Trophoblast cell (in vitro differentiated cells and primary cell): Measurements from ENCODE around the gene GPRASP2.
A peak's percentile ranks its signal among the peaks of the same experiment; 100 is the strongest.
"Not testable (repeated sequence)": the region's sequence is repeated elsewhere in the genome, so short reads cannot be mapped to it uniquely, and the experiment has no call there.

Source experiments
- DNase-seq, 2 donors: peaks; one replicate each; pipeline ENCODE4 v3.0.0-alpha.2; 2016
- H2AFZ ChIP-seq: 2 replicates; pipeline ENCODE4 v1.6.1; 2013; ENCODE audit warnings: low read length, moderate library complexity, mild to moderate bottlenecking; ENCODE audit not compliant: insufficient read depth, poor library complexity
- H2AK5ac ChIP-seq: 2 replicates; pipeline ENCODE4 v1.6.1; 2013; ENCODE audit warnings: mild to moderate bottlenecking, low read length
- H2BK120ac ChIP-seq: 2 replicates; pipeline ENCODE4 v1.6.1; 2013; ENCODE audit warnings: low read length, mild to moderate bottlenecking, moderate library complexity; ENCODE audit not compliant: insufficient read depth, poor library complexity
- H2BK12ac ChIP-seq: 2 replicates; pipeline ENCODE4 v1.6.1; 2013; ENCODE audit warnings: mild to moderate bottlenecking, low read length, moderate library complexity
- H2BK5ac ChIP-seq: 2 replicates; pipeline ENCODE4 v1.6.1; 2013; ENCODE audit warnings: low read length, low read depth, moderate library complexity, mild to moderate bottlenecking; ENCODE audit not compliant: poor library complexity
- H3K14ac ChIP-seq: 2 replicates; pipeline ENCODE4 v1.6.1; 2013; ENCODE audit warnings: mild to moderate bottlenecking, low read length
- H3K18ac ChIP-seq: 2 replicates; pipeline ENCODE4 v1.6.1; 2013; ENCODE audit warnings: mild to moderate bottlenecking, low read length
- H3K23ac ChIP-seq: 2 replicates; pipeline ENCODE4 v1.6.1; 2013; ENCODE audit warnings: low read length
- H3K27ac ChIP-seq: 2 replicates; pipeline ENCODE4 v1.5.1; 2013; ENCODE audit warnings: low read depth, mild to moderate bottlenecking, inconsistent platforms, low read length, moderate library complexity
- H3K27me3 ChIP-seq: 2 replicates; pipeline ENCODE4 v1.6.1; 2013; ENCODE audit warnings: inconsistent platforms, mild to moderate bottlenecking, low read length, moderate library complexity; ENCODE audit not compliant: insufficient read depth
- H3K36me3 ChIP-seq, 2 experiments: 1 replicate in 1 of 2; 2 replicates in 1 of 2; pipeline ENCODE4 v1.6.1; 2013; ENCODE audit warnings: low read length in 2 of 2, mild to moderate bottlenecking in 2 of 2, moderate library complexity in 1 of 2; ENCODE audit not compliant: insufficient read depth in 2 of 2, control insufficient read depth in 1 of 2
- H3K4ac ChIP-seq: 2 replicates; pipeline ENCODE4 v1.6.1; 2013; ENCODE audit warnings: low read depth, mild to moderate bottlenecking, low read length, moderate library complexity
- H3K4me1 ChIP-seq, 2 experiments: 1 replicate in 1 of 2; 2 replicates in 1 of 2; pipeline ENCODE4 v1.6.1; 2013; ENCODE audit warnings: low read length in 2 of 2, mild to moderate bottlenecking in 2 of 2, moderate library complexity in 1 of 2; ENCODE audit not compliant: insufficient read depth in 2 of 2, control insufficient read depth in 1 of 2
- H3K4me2 ChIP-seq: 2 replicates; pipeline ENCODE4 v1.6.1; 2013; ENCODE audit warnings: inconsistent platforms, mild to moderate bottlenecking, low read length, moderate library complexity
- H3K4me3 ChIP-seq: 2 replicates; pipeline ENCODE4 v1.5.1; 2013; ENCODE audit warnings: mild to moderate bottlenecking, low read depth, low read length, inconsistent platforms
- H3K79me1 ChIP-seq: one replicate; pipeline ENCODE4 v1.6.1; 2013; ENCODE audit warnings: low read length
- H3K79me2 ChIP-seq: 2 replicates; pipeline ENCODE4 v1.6.1; 2013; ENCODE audit warnings: low read length, mild to moderate bottlenecking; ENCODE audit not compliant: control insufficient read depth, insufficient read depth, poor library complexity
- H3K9ac ChIP-seq: 2 replicates; pipeline ENCODE4 v1.6.1; 2013; ENCODE audit warnings: mild to moderate bottlenecking, low read length
- H3K9me3 ChIP-seq: 2 replicates; pipeline ENCODE4 v1.6.1; 2013; ENCODE audit warnings: low read depth, mild to moderate bottlenecking, control low read depth, inconsistent platforms, low read length; ENCODE audit not compliant: insufficient read depth
- H4K12ac ChIP-seq: 2 replicates; pipeline ENCODE4 v1.6.1; 2013; ENCODE audit warnings: low read depth, mild to moderate bottlenecking, low read length, moderate library complexity
- H4K8ac ChIP-seq: 2 replicates; pipeline ENCODE4 v1.6.1; 2013; ENCODE audit warnings: low read depth, mild to moderate bottlenecking, low read length, moderate library complexity
- H4K91ac ChIP-seq: one replicate; pipeline ENCODE4 v1.6.1; 2013; ENCODE audit warnings: low read depth, mild to moderate bottlenecking, low read length, moderate library complexity
- WGBS: extraction: QIAGEN DNeasy Blood & Tissue Kit; methylation state at CpG from one replicate; pipeline ENCODE4 v1.1.7; 2013; ENCODE audit warnings: missing lambda C conversion rate; ENCODE audit not compliant: insufficient read length, insufficient coverage; ENCODE audit errors: extremely low coverage; 5-methylcytosine and 5-hydroxymethylcytosine counted together

Gene GPRASP2

GRCh38 chrX:102672856-102673255 is 39.4 kb upstream of the GPRASP2 start:
- no peak overlapping the region for H3K9ac ChIP-seq
- H4K12ac ChIP-seq = no peak overlapping the region
- H2BK5ac ChIP-seq = no peak overlapping the region
- WGBS = no CpG with 5 or more reads among the region's 3 CpGs
- no peak overlapping the region for H4K8ac ChIP-seq
- no peak overlapping the region for H3K4me3 ChIP-seq
- H3K23ac ChIP-seq = no peak overlapping the region
- no peaks in the 10 kb centered on the region for H3K36me3 ChIP-seq
- no peak overlapping the region for H2BK12ac ChIP-seq
- no peaks in the 10 kb centered on the region for H3K9me3 ChIP-seq
- no peak overlapping the region for H2AFZ ChIP-seq
- no peaks in the 10 kb centered on the region for H3K79me2 ChIP-seq
- H3K27ac ChIP-seq = no peak overlapping the region
- no peak overlapping the region for H2AK5ac ChIP-seq
- H3K27me3 ChIP-seq = no peaks in the 10 kb centered on the region
- no peak overlapping the region for H3K18ac ChIP-seq
- peak; percentile 7 to 40 for DNase-seq
- H4K91ac ChIP-seq = no peak overlapping the region
- no peak overlapping the region for H3K14ac ChIP-seq
- H3K4me2 ChIP-seq = no peak overlapping the region
- no peaks in the 10 kb centered on the region for H3K79me1 ChIP-seq
- H3K4ac ChIP-seq = no peak overlapping the region
- H2BK120ac ChIP-seq = no peak overlapping the region
- H3K4me1 ChIP-seq = no peaks in the 10 kb centered on the region

GRCh38 chrX:102677479-102677878 is 34.8 kb upstream of the GPRASP2 start:
- not testable (repeated sequence) for H3K23ac ChIP-seq, H3K79me2 ChIP-seq, H3K9me3 ChIP-seq, DNase-seq, H3K4me1 ChIP-seq, H3K4me2 ChIP-seq, H2BK5ac ChIP-seq, H3K4ac ChIP-seq, H3K79me1 ChIP-seq, H3K27ac ChIP-seq, H4K8ac ChIP-seq, H3K36me3 ChIP-seq, H2AK5ac ChIP-seq, H3K9ac ChIP-seq, H3K27me3 ChIP-seq, H2AFZ ChIP-seq, H2BK120ac ChIP-seq, H3K4me3 ChIP-seq, H3K14ac ChIP-seq, H2BK12ac ChIP-seq, H4K12ac ChIP-seq, H4K91ac ChIP-seq, H3K18ac ChIP-seq
- no CpG with 5 or more reads among the region's 1 CpG for WGBS

- Histone ChIP-seq H3K9ac (no peak overlapping the region), H4K12ac (no peak overlapping the region), H2BK5ac (no peak overlapping the region), H4K91ac (no peak overlapping the region), H3K18ac (no peak overlapping the region), H3K27me3 (no peaks in the 10 kb centered on the region), H3K9me3 (no peaks in the 10 kb centered on the region), H3K23ac (no peak overlapping the region), H3K79me1 (no peaks in the 10 kb centered on the region), H3K14ac (no peak overlapping the region), H2AFZ (no peak overlapping the region), H2AK5ac (no peak overlapping the region), H2BK12ac (no peak overlapping the region), H3K4me2 (no peak overlapping the region), H3K4me1 (no peaks in the 10 kb centered on the region), H2BK120ac (no peak overlapping the region), H3K79me2 (no peaks in the 10 kb centered on the region), H3K27ac (no peak overlapping the region), H4K8ac (no peak overlapping the region), H3K4me3 (no peak overlapping the region), H3K36me3 (no peaks in the 10 kb centered on the region), H3K4ac (no peak overlapping the region)
- WGBS = no CpG with 5 or more reads among the region's 2 CpGs
- DNase-seq = no peak
Measured at GRCh38 chrX:102684772-102685520, 27.3 kb upstream of the GPRASP2 start.

GRCh38 chrX:102694749-102695148 is 17.5 kb upstream of the GPRASP2 start:
- H2BK120ac ChIP-seq = no peak overlapping the region
- H4K12ac ChIP-seq = no peak overlapping the region
- H3K79me1 ChIP-seq = no peaks in the 10 kb centered on the region
- no peak for DNase-seq
- H3K27ac ChIP-seq = no peak overlapping the region
- no peaks in the 10 kb centered on the region for H3K79me2 ChIP-seq
- H2BK5ac ChIP-seq = no peak overlapping the region
- no peaks in the 10 kb centered on the region for H3K9me3 ChIP-seq
- no peak overlapping the region for H2AFZ ChIP-seq
- H3K18ac ChIP-seq = no peak overlapping the region
- H4K8ac ChIP-seq = no peak overlapping the region
- no CpG with 5 or more reads among the region's 3 CpGs for WGBS
- H3K36me3 ChIP-seq = no peaks in the 10 kb centered on the region
- H3K4me1 ChIP-seq = no peaks in the 10 kb centered on the region
- H3K23ac ChIP-seq = no peak overlapping the region
- H3K4me2 ChIP-seq = no peak overlapping the region
- H2BK12ac ChIP-seq = no peak overlapping the region
- no peak overlapping the region for H2AK5ac ChIP-seq
- no peak overlapping the region for H3K4ac ChIP-seq
- no peak overlapping the region for H3K4me3 ChIP-seq
- no peak overlapping the region for H3K9ac ChIP-seq
- no peaks in the 10 kb centered on the region for H3K27me3 ChIP-seq
- H3K14ac ChIP-seq = no peak overlapping the region
- no peak overlapping the region for H4K91ac ChIP-seq
